HepG2 (cell line): Measurements from ENCODE around the gene SLC16A13. TPM values are rescaled to one million over a fixed set of nuclear protein-coding genes. Genes with fewer than 3 reads are reported as not detected.
A peak's percentile ranks its signal among the peaks of the same experiment; 100 is the strongest.

Experiments
- CEBPB ChIP-seq: IDR thresholded peaks from 2 replicates; pipeline ENCODE4 v1.6.1; 2011; ENCODE audit warnings: low read depth, low read length, improper control_type of control experiment, borderline replicate concordance
- CTCF ChIP-seq: sonication (generic); formaldehyde crosslinking; IDR thresholded peaks from 2 replicates; pipeline ENCODE4 v1.5.0; 2020; ENCODE audit warnings: mild to moderate bottlenecking, missing genetic modification reagents, moderate library complexity
- GATAD2A ChIP-seq: IDR thresholded peaks from 2 replicates; pipeline ENCODE4 v1.6.1; 2016
- GLI4 ChIP-seq: sonication (generic); formaldehyde crosslinking; IDR thresholded peaks from 2 replicates; pipeline ENCODE4 v1.5.1; 2020; ENCODE audit warnings: missing genetic modification reagents, mild to moderate bottlenecking, moderate library complexity, borderline replicate concordance
- HMGXB4 ChIP-seq, 2 experiments: sonication (generic) in 1 of 2; formaldehyde crosslinking in 1 of 2; IDR thresholded peaks; 2 replicates each; pipeline versions ENCODE4 v1.4.0 to v1.6.1; 2018 to 2020; ENCODE audit warnings: missing genetic modification reagents in 2 of 2, borderline replicate concordance in 1 of 2, low read depth in 1 of 2, mild to moderate bottlenecking in 1 of 2, missing biosample characterization in 1 of 2
- HNF1B ChIP-seq: sonication (generic); formaldehyde crosslinking; IDR thresholded peaks from 2 replicates; pipeline ENCODE4 v1.5.1; 2020; ENCODE audit warnings: mild to moderate bottlenecking, moderate library complexity, missing genetic modification reagents
- MIXL1 ChIP-seq: IDR thresholded peaks from 2 replicates; pipeline ENCODE4 v1.6.1; 2016
- NCOR1 ChIP-seq: fragments of 200-600 bp; sonication (generic); IDR thresholded peaks from 2 replicates; pipeline ENCODE4 v1.7.0; 2017; ENCODE audit warnings: antibody characterized with exemption, low read length, borderline replicate concordance
- NFE2L2 ChIP-seq: fragments of 150-350 bp; IDR thresholded peaks from 2 replicates; pipeline ENCODE4 v1.6.1; 2014; ENCODE audit warnings: low read length
- ONECUT2 ChIP-seq: sonication (generic); formaldehyde crosslinking; IDR thresholded peaks from 2 replicates; pipeline ENCODE4 v1.4.0; 2020; ENCODE audit warnings: missing genetic modification reagents
- PATZ1 ChIP-seq: sonication (generic); formaldehyde crosslinking; IDR thresholded peaks from 2 replicates; pipeline ENCODE4 v1.4.0; 2020; ENCODE audit warnings: missing genetic modification reagents
- RAD21 ChIP-seq: fragments of 450-650 bp; formaldehyde crosslinking; IDR thresholded peaks from 2 replicates; pipeline ENCODE4 v1.5.0; 2020; ENCODE audit warnings: mild to moderate bottlenecking
- SIN3B ChIP-seq: fragments of 150-350 bp; IDR thresholded peaks from 2 replicates; pipeline ENCODE4 v1.6.1; 2014; ENCODE audit warnings: low read length
- SMC3 ChIP-seq: IDR thresholded peaks from 2 replicates; pipeline ENCODE4 v1.6.1; 2011; ENCODE audit warnings: low read length, improper control_type of control experiment
- STAG1 ChIP-seq: sonication (generic); formaldehyde crosslinking; IDR thresholded peaks from 2 replicates; pipeline ENCODE4 v1.4.0; 2020; ENCODE audit warnings: missing genetic modification reagents
- THAP11 ChIP-seq: IDR thresholded peaks from 2 replicates; pipeline ENCODE4 v1.6.1; 2016; ENCODE audit warnings: missing biosample characterization, missing genetic modification reagents
- ZFAT ChIP-seq: sonication (generic); formaldehyde crosslinking; conservative IDR thresholded peaks from 2 replicates; pipeline ENCODE4 v1.8.1; 2023; ENCODE audit warnings: missing genetic modification reagents, inconsistent platforms
- ZNF460 ChIP-seq: sonication (generic); formaldehyde crosslinking; IDR thresholded peaks from 2 replicates; pipeline ENCODE4 v1.5.1; 2020; ENCODE audit warnings: missing genetic modification reagents, mild to moderate bottlenecking, borderline replicate concordance
- ZNF547 ChIP-seq: sonication (generic); formaldehyde crosslinking; IDR thresholded peaks from 2 replicates; pipeline ENCODE4 v1.5.1; 2020; ENCODE audit warnings: mild to moderate bottlenecking, missing genetic modification reagents
- ZNF597 ChIP-seq: sonication (generic); formaldehyde crosslinking; IDR thresholded peaks from 2 replicates; pipeline ENCODE4 v1.5.0; 2020; ENCODE audit warnings: missing genetic modification reagents
- ZNF598 ChIP-seq: sonication (generic); formaldehyde crosslinking; IDR thresholded peaks from 2 replicates; pipeline ENCODE4 v1.5.1; 2020; ENCODE audit warnings: mild to moderate bottlenecking, missing genetic modification reagents, borderline replicate concordance
- ZNF747 ChIP-seq: sonication (generic); formaldehyde crosslinking; IDR thresholded peaks from 2 replicates; pipeline ENCODE4 v1.8.1; 2023; ENCODE audit warnings: missing genetic modification reagents, mild to moderate bottlenecking, borderline replicate concordance
- polyA plus RNA-seq, 8 experiments: library from polyadenylated mRNA; depleted of rRNA in 3 of 8; stranded (reverse) in 7 of 8; unstranded in 1 of 8; fragments of >200 nt; fragmentation: Illumina TruSeq in 4 of 8; extraction: Trizol in 4 of 8; gene quantifications; 2 replicates each; pipeline versions ENCODE4 v1.2.1 to v1.2.3, GENCODE V29; 2011 to 2016; ENCODE audit warnings: low read depth in 4 of 8, missing spikeins in 1 of 8, mixed read lengths in 1 of 8; ENCODE audit not compliant: insufficient read depth in 1 of 8
- total RNA-seq, 5 experiments: library from RNA; depleted of rRNA; stranded (reverse); fragments of >200 nt; fragmentation: Illumina TruSeq; extraction: Trizol; gene quantifications; 2 replicates each; pipeline ENCODE4 v1.2.3, GENCODE V29; 2016; ENCODE audit warnings: low read depth in 1 of 5

SLC16A13 gene
- total and polyA plus RNA-seq, 2 of the 13 experiments (the other 11 are each of a cell fraction or from before 2014, with no cell fraction given): 2.2 to 3.0 TPM

- peak in 1 of 2 experiments; percentile 49; a peak in 1 of 4 replicates for TF ChIP-seq HMGXB4 (CRISPR knock-in tag; IDR thresholded peaks at IDR 0.05; ENCODE audit: borderline replicate concordance in 1 of 2, low read depth in 1 of 2)
- no peak for TF ChIP-seq ZNF597
- 0 out of 2 replicates have a peak, but pooled peaks have one; percentile 8 for TF ChIP-seq ZNF747 (CRISPR knock-in tag)
- TF ChIP-seq GLI4 (CRISPR knock-in tag): no peak
- TF ChIP-seq NFE2L2: 0 out of 2 replicates have a peak, but pooled peaks have one; percentile 8
- TF ChIP-seq NCOR1: peak; percentile 33; the same call in 1 of the 2 replicates
- 0 out of 2 replicates have a peak, but pooled peaks have one; percentile 51 for TF ChIP-seq SIN3B
- peak; percentile 81 for TF ChIP-seq ONECUT2 (CRISPR knock-in tag)
- TF ChIP-seq MIXL1 (CRISPR knock-in tag): peak; percentile 56; the same call in 1 of the 2 replicates
- peak; percentile 97 for TF ChIP-seq STAG1 (CRISPR knock-in tag)
- TF ChIP-seq CEBPB: peak; percentile 42; the same call in 1 of the 2 replicates
- TF ChIP-seq ZFAT (CRISPR knock-in tag): no peak
- TF ChIP-seq PATZ1: peak; percentile 6; the same call in 1 of the 2 replicates
- peak; percentile 70 for TF ChIP-seq THAP11
- peak; percentile 56; the same call in 1 of the 2 replicates for TF ChIP-seq ZNF460 (CRISPR knock-in tag)
- TF ChIP-seq HNF1B: no peak
- peak; percentile 84 for TF ChIP-seq CTCF (CRISPR knock-in tag)
- TF ChIP-seq SMC3: peak; percentile 77
- TF ChIP-seq ZNF547 (CRISPR knock-in tag): no peak
- TF ChIP-seq GATAD2A (CRISPR knock-in tag): peak; percentile 40; the same call in 1 of the 2 replicates
- TF ChIP-seq RAD21 (CRISPR knock-in tag): peak; percentile 78
- TF ChIP-seq ZNF598 (CRISPR knock-in tag): no peak
Observed at GRCh38 chr17:7045492-7046126, 9.8 kb downstream of the SLC16A13 start (continued).
